H1 (cell line): Measurements from ENCODE around the gene FMO5. TPM values are rescaled to one million over a fixed set of nuclear protein-coding genes. Genes with fewer than 3 reads are reported as not detected.

Experiments used
- BACH1 ChIP-seq: IDR thresholded peaks from 2 replicates; pipeline ENCODE4 v1.6.1; 2012; ENCODE audit warnings: low read length, improper control_type of control experiment
- CEBPB ChIP-seq: IDR thresholded peaks from 2 replicates; pipeline ENCODE4 v1.6.1; 2012; ENCODE audit warnings: low read depth, low read length
- E2F6 ChIP-seq: IDR thresholded peaks from 2 replicates; pipeline ENCODE4 v1.6.1; 2012; ENCODE audit warnings: inconsistent platforms
- HDAC2 ChIP-seq, 2 experiments: fragments of 300-600 bp in 1 of 2; sonication (generic) in 1 of 2; IDR thresholded peaks; 2 replicates each; pipeline ENCODE4 v1.6.1; 2011 to 2012; ENCODE audit warnings: low read depth in 2 of 2, low read length in 2 of 2, mild to moderate bottlenecking in 2 of 2, moderate library complexity in 2 of 2, borderline replicate concordance in 1 of 2, inconsistent platforms in 1 of 2
- NRF1 ChIP-seq: IDR thresholded peaks from 2 replicates; pipeline ENCODE4 v1.6.1; 2011; ENCODE audit warnings: mild to moderate bottlenecking, low read depth, low read length, improper control_type of control experiment
- PHF8 ChIP-seq: fragments of 200-600 bp; sonication (generic); conservative IDR thresholded peaks from 2 replicates; pipeline ENCODE4 v1.7.1; 2012; ENCODE audit warnings: low read depth, mild to moderate bottlenecking, inconsistent platforms, low read length, moderate library complexity
- POLR2A ChIP-seq, 2 experiments: IDR thresholded peaks; 1 replicate in 1 of 2; 2 replicates in 1 of 2; pipeline ENCODE4 v1.6.1; 2011; ENCODE audit warnings: low read depth in 2 of 2, low read length in 2 of 2, mild to moderate bottlenecking in 2 of 2; ENCODE audit errors: control extremely low read depth in 1 of 2
- SUZ12 ChIP-seq: fragments of 200-600 bp; sonication (generic); IDR thresholded peaks from 2 replicates; pipeline ENCODE4 v1.6.1; 2012; ENCODE audit warnings: mild to moderate bottlenecking, inconsistent platforms, low read length, moderate library complexity, mixed read lengths
- TAF1 ChIP-seq: IDR thresholded peaks from 2 replicates; pipeline ENCODE4 v1.6.1; 2011; ENCODE audit warnings: mild to moderate bottlenecking, low read depth, low read length
- ZNF274 ChIP-seq: IDR thresholded peaks from 2 replicates; pipeline ENCODE4 v1.7.0; 2012; ENCODE audit warnings: low read length, borderline replicate concordance; ENCODE audit errors: extremely low read depth
- polyA plus RNA-seq, 7 experiments: library from polyadenylated mRNA; depleted of rRNA in 3 of 7; stranded (reverse) in 5 of 7; unstranded in 2 of 7; fragments of >200 nt in 5 of 7; fragments of 200-250 nt in 2 of 7; gene quantifications; 1 replicate in 5 of 7; 2 replicates in 1 of 7; 4 replicates in 1 of 7; pipeline versions ENCODE4 v1.2.1 to v1.2.3, GENCODE V29; 2011 to 2013; ENCODE audit warnings: missing spikeins in 2 of 7, mixed read lengths in 2 of 7
- total RNA-seq: library from RNA; stranded (reverse); fragmentation: NEBNext Ultra II Directional; extraction: Animal tissue kit (Norgen Biotek cat#: 25700); gene quantifications from 2 replicates; pipeline ENCODE4 v1.2.1, GENCODE V29; 2021

The FMO5 gene
- total and polyA plus RNA-seq, 2 of the 8 experiments (the other 6 are each of a cell fraction or from before 2014, with no cell fraction given) = 0.27 to 0.34 TPM

- no peak for TF ChIP-seq BACH1
- TF ChIP-seq HDAC2 (IDR thresholded peaks at IDR 0.05; ENCODE audit: borderline replicate concordance in 1 of 2, low read depth in 2 of 2, low read length in 2 of 2) = no peak
- TF ChIP-seq TAF1 = no peak
- TF ChIP-seq SUZ12 = no peak
- TF ChIP-seq ZNF274 = no peak
- TF ChIP-seq POLR2A (IDR thresholded peaks at IDR 0.05; ENCODE audit: control extremely low read depth in 1 of 2, low read depth in 2 of 2, low read length in 2 of 2) = no peak
- no peak for TF ChIP-seq PHF8
- no peak for TF ChIP-seq CEBPB
- TF ChIP-seq E2F6 = no peak
- TF ChIP-seq NRF1 = no peak
Measured at GRCh38 chr1:147238053-147238902, 13.1 kb upstream of the FMO5 start (continued).
